H9 (cell line): Measurements from ENCODE around the gene RXFP2. TPM values are rescaled to one million over a fixed set of nuclear protein-coding genes. Genes with fewer than 3 reads are reported as not detected.

Source experiments
- DNase-seq: peaks from one replicate; pipeline ENCODE4 v3.0.0-alpha.2; 2017
- H2AFZ ChIP-seq: one replicate; pipeline ENCODE4 v1.6.1; 2013; ENCODE audit warnings: mild to moderate bottlenecking, low read length, control low read depth, moderate library complexity
- H2AK5ac ChIP-seq: 2 replicates; pipeline ENCODE4 v1.6.1; 2013; ENCODE audit warnings: low read length, control low read depth, mixed read lengths; ENCODE audit not compliant: insufficient read length
- H2BK120ac ChIP-seq: one replicate; pipeline ENCODE4 v1.6.1; 2013; ENCODE audit warnings: low read depth, mild to moderate bottlenecking, low read length, control low read depth, inconsistent platforms; ENCODE audit not compliant: poor library complexity, severe bottlenecking
- H2BK12ac ChIP-seq: 2 replicates; pipeline ENCODE4 v1.6.1; 2013; ENCODE audit warnings: low read length, control low read depth, mixed read lengths, low read depth; ENCODE audit not compliant: insufficient read length
- H2BK15ac ChIP-seq: 2 replicates; pipeline ENCODE4 v1.6.1; 2013; ENCODE audit warnings: low read depth, low read length, control low read depth
- H2BK20ac ChIP-seq: one replicate; pipeline ENCODE4 v1.6.1; 2013; ENCODE audit warnings: low read depth, mild to moderate bottlenecking, low read length, control low read depth, inconsistent platforms; ENCODE audit not compliant: poor library complexity, severe bottlenecking
- H2BK5ac ChIP-seq: 2 replicates; pipeline ENCODE4 v1.6.1; 2013; ENCODE audit warnings: low read length, control low read depth, mixed read lengths; ENCODE audit not compliant: insufficient read length
- H3K14ac ChIP-seq: 2 replicates; pipeline ENCODE4 v1.6.1; 2013; ENCODE audit warnings: low read length, control low read depth; ENCODE audit not compliant: insufficient read depth
- H3K18ac ChIP-seq: 2 replicates; pipeline ENCODE4 v1.6.1; 2013; ENCODE audit warnings: low read depth, mild to moderate bottlenecking, mixed read lengths, low read length, control low read depth; ENCODE audit not compliant: insufficient read length
- H3K23ac ChIP-seq: 2 replicates; pipeline ENCODE4 v1.6.1; 2013; ENCODE audit warnings: low read length, control low read depth, mixed read lengths, low read depth; ENCODE audit not compliant: insufficient read length
- H3K23me2 ChIP-seq: 2 replicates; pipeline ENCODE4 v1.6.1; 2013; ENCODE audit warnings: low read depth, mild to moderate bottlenecking, mixed read lengths, low read length, control low read depth; ENCODE audit not compliant: insufficient read length, poor library complexity, severe bottlenecking
- H3K27ac ChIP-seq: 2 replicates; pipeline ENCODE4 v1.5.1; 2013; ENCODE audit warnings: low read length, control low read depth, mixed read lengths, low read depth; ENCODE audit not compliant: insufficient read length
- H3K27me3 ChIP-seq: 2 replicates; pipeline ENCODE4 v1.6.1; 2013; ENCODE audit warnings: low read length, control low read depth, inconsistent platforms; ENCODE audit not compliant: insufficient read depth
- H3K4ac ChIP-seq: 2 replicates; pipeline ENCODE4 v1.6.1; 2013; ENCODE audit warnings: low read depth, mild to moderate bottlenecking, control low read depth, inconsistent platforms, low read length, moderate library complexity
- H3K4me1 ChIP-seq: 2 replicates; pipeline ENCODE4 v1.6.1; 2013; ENCODE audit warnings: low read length, control low read depth, inconsistent platforms; ENCODE audit not compliant: insufficient read depth
- H3K4me2 ChIP-seq: 2 replicates; pipeline ENCODE4 v1.6.1; 2013; ENCODE audit warnings: low read length, control low read depth, mixed read lengths; ENCODE audit not compliant: insufficient read length, insufficient read depth
- H3K56ac ChIP-seq: 2 replicates; pipeline ENCODE4 v1.6.1; 2013; ENCODE audit warnings: low read depth, mild to moderate bottlenecking, mixed read lengths, low read length, control low read depth; ENCODE audit not compliant: insufficient read length
- H3K79me1 ChIP-seq: 2 replicates; pipeline ENCODE4 v1.6.1; 2013; ENCODE audit warnings: low read depth, mild to moderate bottlenecking, moderate library complexity, low read length, control low read depth, inconsistent platforms; ENCODE audit not compliant: insufficient read depth, poor library complexity, severe bottlenecking
- H3K79me2 ChIP-seq: 2 replicates; pipeline ENCODE4 v1.6.1; 2013; ENCODE audit warnings: low read length, control low read depth, inconsistent platforms; ENCODE audit not compliant: insufficient read depth
- H3K9ac ChIP-seq: 2 replicates; pipeline ENCODE4 v1.6.1; 2013; ENCODE audit warnings: low read length, control low read depth, mixed read lengths; ENCODE audit not compliant: insufficient read length; ENCODE audit errors: extremely low read depth
- H3K9me3 ChIP-seq: one replicate; pipeline ENCODE4 v1.6.1; 2013; ENCODE audit warnings: low read depth, low read length, inconsistent platforms; ENCODE audit not compliant: control insufficient read depth
- H3T11ph ChIP-seq: one replicate; pipeline ENCODE4 v1.6.1; 2013; ENCODE audit warnings: mild to moderate bottlenecking, low read length, control low read depth, inconsistent platforms
- H4K20me1 ChIP-seq: one replicate; pipeline ENCODE4 v1.6.1; 2013; ENCODE audit not compliant: control insufficient read depth, insufficient read length, insufficient read depth
- H4K5ac ChIP-seq: 2 replicates; pipeline ENCODE4 v1.6.1; 2013; ENCODE audit warnings: low read depth, mild to moderate bottlenecking, mixed read lengths, low read length, control low read depth; ENCODE audit not compliant: insufficient read length
- H4K8ac ChIP-seq: replicated peaks from 2 replicates; pipeline ENCODE4 v1.6.1; 2013; ENCODE audit warnings: low read length, control low read depth, mixed read lengths, low read depth; ENCODE audit not compliant: insufficient read length
- H4K91ac ChIP-seq: 2 replicates; pipeline ENCODE4 v1.6.1; 2013; ENCODE audit warnings: low read depth, mild to moderate bottlenecking, moderate library complexity, mixed read lengths, low read length, control low read depth; ENCODE audit not compliant: insufficient read length
- H3K27ac Mint-ChIP-seq, 3 experiments: 2 replicates in 2 of 3; 3 replicates in 1 of 3; pipeline ENCODE4 v1.8.0; 2020 to 2021; ENCODE audit warnings: mixed read lengths in 3 of 3, mild to moderate bottlenecking in 1 of 3, moderate library complexity in 1 of 3
- H3K27me3 Mint-ChIP-seq: 2 replicates; pipeline ENCODE4 v1.8.0; 2021; ENCODE audit warnings: low read depth, mild to moderate bottlenecking, moderate library complexity, mixed read lengths
- H3K36me3 Mint-ChIP-seq, 3 experiments: 2 replicates in 2 of 3; 3 replicates in 1 of 3; pipeline ENCODE4 v1.8.0; 2020 to 2021; ENCODE audit warnings: low read depth in 3 of 3, mixed read lengths in 3 of 3; ENCODE audit not compliant: insufficient read depth in 1 of 3
- H3K4me1 Mint-ChIP-seq, 2 experiments: 2 replicates each; pipeline ENCODE4 v1.8.0; 2020; ENCODE audit warnings: mixed read lengths in 2 of 2
- H3K4me3 Mint-ChIP-seq, 2 experiments: 2 replicates in 1 of 2; 3 replicates in 1 of 2; pipeline ENCODE4 v1.8.0; 2020 to 2021; ENCODE audit warnings: mild to moderate bottlenecking in 2 of 2, mixed read lengths in 2 of 2, moderate library complexity in 1 of 2
- H3K9me3 Mint-ChIP-seq, 2 experiments: 2 replicates in 1 of 2; 3 replicates in 1 of 2; pipeline ENCODE4 v1.8.0; 2020; ENCODE audit warnings: mild to moderate bottlenecking in 2 of 2, mixed read lengths in 2 of 2, moderate library complexity in 1 of 2
- WGBS: extraction: QIAGEN DNeasy Blood & Tissue Kit; methylation state at CpG from one replicate; pipeline ENCODE4 v1.1.7; 2013; ENCODE audit warnings: missing lambda C conversion rate, low lambda C conversion rate, mixed read lengths; ENCODE audit not compliant: insufficient read length; ENCODE audit errors: extremely low coverage; 5-methylcytosine and 5-hydroxymethylcytosine counted together
- total RNA-seq: library from RNA; stranded (reverse); gene quantifications from 2 replicates; pipeline ENCODE4 v1.2.1, GENCODE V29; 2021
- TF ChIP-seq, protein P1 (sequence below): fragments of 200-600 bp; sonication (generic); conservative IDR thresholded peaks from 3 replicates; pipeline ENCODE4 v1.8.0; 2021; ENCODE audit warnings: antibody characterized with exemption, mild to moderate bottlenecking

The RXFP2 gene
- total RNA-seq, 1 experiment from 2014 or later = not detected

DNA sequence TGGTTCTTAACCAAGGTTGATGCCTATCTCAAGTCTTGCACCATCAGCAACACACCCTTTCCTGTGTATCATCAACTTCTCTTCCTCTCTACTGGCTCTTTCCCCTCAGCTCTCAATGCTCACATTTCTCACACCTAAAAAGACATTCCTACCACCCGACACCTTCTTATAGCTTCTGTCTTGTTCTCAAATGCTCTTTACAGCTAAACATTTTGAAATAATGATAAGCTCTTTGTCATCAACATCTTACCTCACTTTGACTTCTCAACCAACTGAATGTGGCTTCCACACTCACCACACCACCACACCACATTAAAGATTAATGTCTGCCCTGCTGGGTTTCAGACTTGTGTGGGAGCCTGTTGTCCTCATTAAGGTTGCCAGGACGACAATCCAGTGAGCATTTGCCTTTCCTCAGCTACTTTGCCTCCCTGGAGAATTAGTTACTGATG lies 67.8 kb downstream of the RXFP2 start:
- no peak overlapping the region for H3K4me2 ChIP-seq
- no peaks in the 10 kb centered on the region for H3K9me3 ChIP-seq
- WGBS = no CpG with 5 or more reads among the region's 2 CpGs
- H2BK15ac ChIP-seq = no peak overlapping the region
- no peak overlapping the region for H3K18ac ChIP-seq
- H2BK120ac ChIP-seq = no peak overlapping the region
- H4K20me1 ChIP-seq = no peaks in the 10 kb centered on the region
- H3T11ph ChIP-seq = no peak overlapping the region
- H3K27ac ChIP-seq = no peak overlapping the region
- no peak overlapping the region for H4K5ac ChIP-seq
- H2BK5ac ChIP-seq = no peak overlapping the region
- no peak overlapping the region for H4K91ac ChIP-seq
- no peaks in the 10 kb centered on the region for H3K79me2 ChIP-seq
- DNase-seq = no peak
- Mint-ChIP-seq H3K27me3 (no peaks in the 10 kb centered on the region), H3K4me3 (no peak overlapping the region), H3K9me3 (peaks cover 20 to 21% of the 10 kb centered on the region in 2 experiments; a peak in 4 of 5 replicates), H3K27ac (no peak overlapping the region), H3K4me1 (no peaks in the 10 kb centered on the region), H3K36me3 (peaks cover 2 to 21% (median 4%) of the 10 kb centered on the region in 3 experiments; a peak in 6 of 7 replicates)
- H3K23ac ChIP-seq = no peak overlapping the region
- no peak overlapping the region for H2BK20ac ChIP-seq
- no peak overlapping the region for H4K8ac ChIP-seq
- no peak overlapping the region for H2BK12ac ChIP-seq
- TF ChIP-seq, protein P1, sequence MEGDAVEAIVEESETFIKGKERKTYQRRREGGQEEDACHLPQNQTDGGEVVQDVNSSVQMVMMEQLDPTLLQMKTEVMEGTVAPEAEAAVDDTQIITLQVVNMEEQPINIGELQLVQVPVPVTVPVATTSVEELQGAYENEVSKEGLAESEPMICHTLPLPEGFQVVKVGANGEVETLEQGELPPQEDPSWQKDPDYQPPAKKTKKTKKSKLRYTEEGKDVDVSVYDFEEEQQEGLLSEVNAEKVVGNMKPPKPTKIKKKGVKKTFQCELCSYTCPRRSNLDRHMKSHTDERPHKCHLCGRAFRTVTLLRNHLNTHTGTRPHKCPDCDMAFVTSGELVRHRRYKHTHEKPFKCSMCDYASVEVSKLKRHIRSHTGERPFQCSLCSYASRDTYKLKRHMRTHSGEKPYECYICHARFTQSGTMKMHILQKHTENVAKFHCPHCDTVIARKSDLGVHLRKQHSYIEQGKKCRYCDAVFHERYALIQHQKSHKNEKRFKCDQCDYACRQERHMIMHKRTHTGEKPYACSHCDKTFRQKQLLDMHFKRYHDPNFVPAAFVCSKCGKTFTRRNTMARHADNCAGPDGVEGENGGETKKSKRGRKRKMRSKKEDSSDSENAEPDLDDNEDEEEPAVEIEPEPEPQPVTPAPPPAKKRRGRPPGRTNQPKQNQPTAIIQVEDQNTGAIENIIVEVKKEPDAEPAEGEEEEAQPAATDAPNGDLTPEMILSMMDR = no peak
- no peak overlapping the region for H3K4ac ChIP-seq
- H3K4me1 ChIP-seq = no peaks in the 10 kb centered on the region
- no peaks in the 10 kb centered on the region for H3K23me2 ChIP-seq
- no peak overlapping the region for H2AFZ ChIP-seq
- no peak overlapping the region for H3K9ac ChIP-seq
- H3K14ac ChIP-seq = no peak overlapping the region
- H3K27me3 ChIP-seq = no peaks in the 10 kb centered on the region
- no peak overlapping the region for H3K56ac ChIP-seq
- H3K79me1 ChIP-seq = no peaks in the 10 kb centered on the region
- no peak overlapping the region for H2AK5ac ChIP-seq
